Karpas-422 (cell line): ENCODE data around the gene RADIL. TPM values are rescaled to one million over a fixed set of nuclear protein-coding genes. Genes with fewer than 3 reads are reported as not detected.
A peak's percentile ranks its signal among the peaks of the same experiment; 100 is the strongest.

Experiments used
- DNase-seq: peaks from one replicate; pipeline ENCODE4 v3.0.0-alpha.2; 2015
- H2AFZ ChIP-seq: fragments of 200-600 bp; sonication (generic); 2 replicates; pipeline ENCODE4 v1.6.1; 2014; ENCODE audit warnings: antibody characterized with exemption, low read length, mixed read lengths
- H3K27ac ChIP-seq: fragments of 200-600 bp; sonication (generic); 2 replicates; pipeline ENCODE4 v1.5.1; 2014; ENCODE audit warnings: mild to moderate bottlenecking, low read length, moderate library complexity
- H3K27me3 ChIP-seq: fragments of 200-600 bp; sonication (generic); 2 replicates; pipeline ENCODE4 v1.6.1; 2014; ENCODE audit warnings: low read length, mixed read lengths
- H3K36me3 ChIP-seq: fragments of 200-600 bp; sonication (generic); 2 replicates; pipeline ENCODE4 v1.6.1; 2014; ENCODE audit warnings: low read length, mixed read lengths; ENCODE audit not compliant: insufficient read depth
- H3K4me1 ChIP-seq: fragments of 200-600 bp; sonication (generic); 2 replicates; pipeline ENCODE4 v1.6.1; 2014; ENCODE audit warnings: mild to moderate bottlenecking, low read length, mixed read lengths
- H3K4me2 ChIP-seq: fragments of 200-600 bp; sonication (generic); 2 replicates; pipeline ENCODE4 v1.6.1; 2014; ENCODE audit warnings: low read length, low read depth, mild to moderate bottlenecking; ENCODE audit not compliant: poor library complexity, severe bottlenecking
- H3K4me3 ChIP-seq: fragments of 200-600 bp; sonication (generic); 2 replicates; pipeline ENCODE4 v1.5.1; 2014; ENCODE audit warnings: mild to moderate bottlenecking, antibody characterized with exemption, low read length, mixed read lengths
- H3K79me2 ChIP-seq: fragments of 200-600 bp; sonication (generic); 2 replicates; pipeline ENCODE4 v1.6.1; 2014; ENCODE audit warnings: mild to moderate bottlenecking, low read length, mixed read lengths
- H3K9ac ChIP-seq: fragments of 200-600 bp; sonication (generic); 2 replicates; pipeline ENCODE4 v1.6.0; 2014; ENCODE audit warnings: low read length
- H3K9me2 ChIP-seq: fragments of 200-600 bp; sonication (generic), shearing (Covaris generic); replicated peaks from 2 replicates; pipeline ENCODE4 v1.6.0; 2014; ENCODE audit warnings: mild to moderate bottlenecking, low read length, moderate library complexity; ENCODE audit not compliant: insufficient read depth
- H3K9me3 ChIP-seq: fragments of 300-700, 200-600 bp; sonication (generic); 2 replicates; pipeline ENCODE4 v1.6.1; 2014; ENCODE audit warnings: low read length, mixed read lengths
- H4K20me1 ChIP-seq: fragments of 200-600 bp; sonication (generic); 2 replicates; pipeline ENCODE4 v1.6.1; 2014; ENCODE audit warnings: mild to moderate bottlenecking, antibody characterized with exemption, low read length, low read depth; ENCODE audit not compliant: insufficient read depth
- small RNA-seq: library from RNA; depleted of rRNA; stranded (forward); fragments of <200 nt; gene quantifications from one replicate; pipeline ENCODE3, GENCODE V24; 2014
- total RNA-seq: library from RNA; depleted of rRNA; stranded (reverse); fragments of >200 nt; shearing (Covaris generic); gene quantifications from 2 replicates; pipeline ENCODE4 v1.2.3, GENCODE V29; 2014; ENCODE audit warnings: low replicate concordance; rRNA removed

The RADIL gene
- total RNA-seq, 1 experiment from 2014 or later: not detected

DNA sequence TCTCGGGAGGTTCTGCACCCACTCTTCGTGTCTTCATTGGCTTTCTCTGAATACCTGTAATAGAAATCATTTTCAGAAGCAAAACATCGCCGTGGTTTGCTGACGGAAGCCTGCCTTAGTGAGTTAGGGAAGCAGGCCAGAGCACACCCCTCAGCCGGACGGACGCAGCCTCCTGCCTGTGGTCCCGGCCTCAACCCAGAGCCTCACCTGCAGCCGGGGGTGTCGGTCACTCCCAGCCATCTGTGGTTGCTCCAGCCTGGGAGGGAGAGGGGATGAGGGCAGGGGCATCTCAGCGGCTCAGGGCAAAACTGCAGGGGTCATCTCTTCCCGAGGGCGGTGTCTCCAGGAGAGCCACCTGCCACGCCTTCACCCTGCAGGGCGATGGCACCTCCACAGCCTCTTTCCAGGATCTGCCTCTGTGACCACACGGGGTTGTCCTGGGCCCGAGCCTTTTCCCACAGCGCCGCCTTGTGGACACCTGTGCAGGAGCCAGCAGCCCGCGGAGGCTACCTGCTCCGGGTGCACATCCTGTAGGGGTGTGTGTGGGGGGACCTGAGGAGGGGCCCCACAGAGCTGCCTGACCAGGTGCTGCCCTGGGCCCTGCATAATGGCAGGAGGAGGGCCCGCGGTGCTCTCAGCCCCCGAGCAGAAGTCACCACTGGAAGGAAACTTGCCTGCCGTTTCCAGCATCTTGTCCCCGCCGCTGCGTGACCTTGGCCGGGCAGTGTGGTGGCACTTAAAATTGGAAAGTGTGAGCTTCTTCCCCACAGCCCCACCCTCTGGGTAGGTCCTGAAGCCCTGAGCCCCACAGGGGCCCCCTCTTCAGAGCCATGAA lies 129.7 kb downstream of the RADIL start:
- no peak overlapping the region for H3K4me2 ChIP-seq
- no peak overlapping the region for H2AFZ ChIP-seq
- no peaks in the 10 kb centered on the region for H3K4me1 ChIP-seq
- no peak overlapping the region for H3K27ac ChIP-seq
- H3K9ac ChIP-seq: no peak overlapping the region
- no peaks in the 10 kb centered on the region for H3K27me3 ChIP-seq
- DNase-seq: peak; percentile 91
- H3K36me3 ChIP-seq: peaks cover 4% of the 10 kb centered on the region; the same call in 1 of the 2 replicates
- H4K20me1 ChIP-seq: peaks cover 12% of the 10 kb centered on the region; the same call in 1 of the 2 replicates
- H3K9me2 ChIP-seq: no peaks in the 10 kb centered on the region
- no peak overlapping the region for H3K4me3 ChIP-seq
- H3K79me2 ChIP-seq: peaks cover 28% of the 10 kb centered on the region; the same call in 1 of the 2 replicates
- no peaks in the 10 kb centered on the region for H3K9me3 ChIP-seq

DNA sequence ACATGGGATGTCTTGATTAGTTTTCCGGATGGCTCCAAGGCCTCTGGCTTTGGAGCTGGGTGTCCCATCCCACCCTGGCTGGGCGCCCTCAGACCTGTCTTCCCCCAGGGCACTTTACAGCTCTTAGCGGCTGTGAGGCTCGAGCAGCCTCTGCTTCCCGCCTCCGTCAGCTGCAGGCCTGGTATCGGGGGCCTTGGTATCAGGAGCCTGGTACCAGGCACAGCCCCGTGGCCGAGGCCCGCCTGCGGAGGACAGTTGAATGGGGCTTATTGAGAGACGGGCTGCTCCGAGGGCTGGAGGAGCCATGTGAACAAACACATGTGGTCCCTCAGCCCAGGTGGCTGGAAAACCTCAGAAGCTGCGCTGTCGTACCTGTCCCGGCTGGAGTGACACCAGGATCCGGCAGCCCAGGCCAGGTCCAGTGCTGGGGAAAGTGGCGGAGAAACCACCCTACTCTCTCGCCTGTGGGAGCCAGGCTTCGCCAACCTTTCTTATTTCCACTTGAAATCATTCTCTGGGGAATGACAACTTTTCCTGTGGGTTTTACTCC lies 132.0 kb downstream of the RADIL start:
- H3K9me2 ChIP-seq: no peaks in the 10 kb centered on the region
- no peak for DNase-seq
- H3K27me3 ChIP-seq: no peaks in the 10 kb centered on the region
- no peak overlapping the region for H3K4me3 ChIP-seq
- peaks cover 12% of the 10 kb centered on the region; the same call in 1 of the 2 replicates for H4K20me1 ChIP-seq
- H2AFZ ChIP-seq: no peak overlapping the region
- H3K27ac ChIP-seq: no peak overlapping the region
- H3K9me3 ChIP-seq: no peaks in the 10 kb centered on the region
- H3K4me1 ChIP-seq: no peaks in the 10 kb centered on the region
- no peak overlapping the region for H3K4me2 ChIP-seq
- H3K36me3 ChIP-seq: peaks cover 8% of the 10 kb centered on the region; the same call in 1 of the 2 replicates
- H3K79me2 ChIP-seq: peaks cover 50% of the 10 kb centered on the region
- no peak overlapping the region for H3K9ac ChIP-seq

DNA sequence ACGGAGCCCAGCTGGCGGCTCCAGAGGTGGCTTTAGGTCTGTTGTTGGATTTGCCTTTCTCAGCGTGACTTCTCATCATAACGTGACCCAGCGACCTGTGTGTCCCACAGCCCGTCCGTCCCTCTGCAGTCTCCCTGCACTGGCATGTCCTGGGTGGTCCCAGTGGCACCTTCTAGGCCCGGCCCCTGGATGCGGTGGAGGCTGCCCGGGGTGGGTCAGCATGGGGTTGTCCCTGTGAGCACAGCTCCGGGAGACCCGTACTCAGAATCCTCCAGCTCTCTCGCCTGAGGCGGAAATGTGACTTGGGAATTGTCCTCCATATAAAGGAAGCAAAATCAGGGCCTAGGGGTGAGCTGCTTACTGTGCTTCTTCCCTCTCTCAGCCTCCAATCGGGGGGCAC lies 133.7 kb downstream of the RADIL start:
- Histone ChIP-seq H3K4me1 (peaks cover 13% of the 10 kb centered on the region), H2AFZ (no peak overlapping the region), H3K27me3 (no peaks in the 10 kb centered on the region), H3K4me3 (no peak overlapping the region), H3K4me2 (no peak overlapping the region), H3K27ac (no peak overlapping the region), H3K79me2 (peaks cover 67% of the 10 kb centered on the region), H4K20me1 (peaks cover 12% of the 10 kb centered on the region; the same call in 1 of the 2 replicates), H3K9ac (no peak overlapping the region), H3K36me3 (peaks cover 4% of the 10 kb centered on the region; the same call in 1 of the 2 replicates), H3K9me2 (no peaks in the 10 kb centered on the region), H3K9me3 (no peaks in the 10 kb centered on the region)
- no peak for DNase-seq

DNA sequence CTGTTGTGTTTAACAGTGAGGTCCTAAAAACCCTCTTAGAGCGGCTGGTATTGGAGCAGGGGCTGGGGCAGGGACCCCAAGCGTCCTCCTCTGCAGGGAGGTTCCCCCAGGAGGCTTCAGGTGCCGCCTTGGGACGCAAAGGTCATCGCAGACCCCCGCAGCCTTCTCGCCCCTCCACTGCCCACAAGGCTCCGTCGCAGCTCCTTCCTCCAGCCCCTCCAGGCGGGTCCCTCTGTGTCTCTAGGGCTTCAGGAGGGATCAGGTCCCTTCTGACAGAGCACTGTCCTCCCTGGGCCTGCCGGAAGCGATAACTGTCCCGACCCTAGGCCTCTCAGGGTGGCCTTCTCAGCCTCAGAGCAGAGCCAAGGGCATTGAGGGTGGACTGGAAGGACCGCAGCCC lies 134.2 kb downstream of the RADIL start:
- Histone ChIP-seq H3K9me2 (no peaks in the 10 kb centered on the region), H3K36me3 (peaks cover 4% of the 10 kb centered on the region; the same call in 1 of the 2 replicates), H3K27ac (no peak overlapping the region), H3K4me1 (peaks cover 17% of the 10 kb centered on the region), H3K4me3 (no peak overlapping the region), H3K9me3 (no peaks in the 10 kb centered on the region), H3K9ac (no peak overlapping the region), H3K27me3 (no peaks in the 10 kb centered on the region), H3K4me2 (no peak overlapping the region), H2AFZ (no peak overlapping the region), H4K20me1 (peaks cover 12% of the 10 kb centered on the region; the same call in 1 of the 2 replicates), H3K79me2 (peaks cover 71% of the 10 kb centered on the region)
- DNase-seq: no peak

Small RNAs within 50 kb of the gene (small RNA-seq; reads per million reads assigned to genes)
- not detected for gene MIR4656
- gene RF00019: not detected

Other genes with a start within 250 kb of the RADIL start
- 20.3 and 23.8 TPM in 2 replicates for gene FOXK1, start 201.4 kb downstream of the RADIL start, total RNA-seq
- gene AP5Z1, start 108.1 kb downstream of the RADIL start, total RNA-seq: 14.5 and 41.1 TPM in 2 replicates
- not detected in 2 replicates for gene PAPOLB, start 21.7 kb downstream of the RADIL start, total RNA-seq
- gene MMD2, start 75.5 kb upstream of the RADIL start, total RNA-seq: not detected in 2 replicates
- gene RBAK, start 162.1 kb upstream of the RADIL start, total RNA-seq: 12.3 and 24.5 TPM in 2 replicates